Aorta (tissue), 5 donors: ENCODE results near the gene GET4. TPM values are rescaled to one million over a fixed set of nuclear protein-coding genes. Genes with fewer than 3 reads are reported as not detected.
A peak's percentile ranks its signal among the peaks of the same experiment; 100 is the strongest.
"Not testable (repeated sequence)": the region's sequence is repeated elsewhere in the genome, so short reads cannot be mapped to it uniquely, and the experiment has no call there.

Experiments used
- ATAC-seq: fragments of 200-7000 bp; cut with Tn5 transposase; one replicate; pipeline ENCODE4 v1.9.1; 2022; ENCODE audit warnings: moderate library complexity; ENCODE audit not compliant: low FRiP score
- DNase-seq, 2 donors: peaks; one replicate each; pipeline ENCODE4 v3.0.0-alpha.2; 2020
- H3K27ac ChIP-seq, 2 donors: one replicate each; pipeline ENCODE4 v1.5.1; 2013; ENCODE audit warnings: low read length in 2 of 2, mild to moderate bottlenecking in 2 of 2, moderate library complexity in 2 of 2, control low read depth in 1 of 2, inconsistent platforms in 1 of 2, low read depth in 1 of 2
- H3K27me3 ChIP-seq, 2 donors: one replicate each; pipeline ENCODE4 v1.6.1; 2013; ENCODE audit warnings: control low read depth in 1 of 2, low read length in 1 of 2, mild to moderate bottlenecking in 1 of 2, moderate library complexity in 1 of 2; ENCODE audit not compliant: insufficient read depth in 2 of 2, control insufficient read depth in 1 of 2
- H3K36me3 ChIP-seq, 2 donors: one replicate each; pipeline ENCODE4 v1.6.1; 2013; ENCODE audit warnings: control low read depth in 1 of 2, low read length in 1 of 2, mild to moderate bottlenecking in 1 of 2; ENCODE audit not compliant: insufficient read depth in 2 of 2, control insufficient read depth in 1 of 2
- H3K4me1 ChIP-seq, 2 donors: one replicate each; pipeline ENCODE4 v1.6.1; 2013; ENCODE audit warnings: low read length in 2 of 2, control low read depth in 1 of 2, mild to moderate bottlenecking in 1 of 2, moderate library complexity in 1 of 2; ENCODE audit not compliant: insufficient read depth in 2 of 2, control insufficient read depth in 1 of 2
- H3K4me3 ChIP-seq, 2 donors: one replicate each; pipeline ENCODE4 v1.5.1; 2013; ENCODE audit warnings: low read length in 2 of 2, control low read depth in 1 of 2, mild to moderate bottlenecking in 1 of 2
- H3K9me3 ChIP-seq: one replicate; pipeline ENCODE4 v1.6.1; 2013; ENCODE audit warnings: mild to moderate bottlenecking, low read length; ENCODE audit not compliant: control insufficient read depth
- WGBS, 2 donors: extraction: QIAGEN DNeasy Blood & Tissue Kit; methylation state at CpG; one replicate each; pipeline ENCODE4 v1.1.7; 2013; 5-methylcytosine and 5-hydroxymethylcytosine counted together
- intact Hi-C, 2 donors: fragments of 100-400 bp; cut with DNase I; formaldehyde crosslinking; loops; one replicate each; pipeline versions ENCODE4 v1.14.2 to v1.15.0; 2022
- polyA plus RNA-seq, 2 donors: library from polyadenylated mRNA; stranded (reverse); fragments of 200-250 nt; gene quantifications; one replicate each; pipeline ENCODE4 v1.2.3, GENCODE V29; 2013
- total RNA-seq, 2 donors: library from RNA; stranded (reverse); fragmentation: NEBNext Ultra II Directional; extraction: Animal tissue kit (Norgen Biotek cat#: 25700); gene quantifications; one replicate each; pipeline ENCODE4 v1.2.1, GENCODE V29; 2021
- donor health status: healthy with polysubstance abuse.
- donor health status: Bipolar disorder and iron deficiency.
- donor health status: DM: no; HTN: no; CAD: no.
- donor health status: DM: no; HTN: no; CAD: no.
- donor health status: DM: yes; HTN: yes; CAD: no.

The GET4 gene
- total and polyA plus RNA-seq, 4 donors = 16.5 to 58.3 (median 21.3) TPM

- no peak for DNase-seq
- Histone ChIP-seq H3K4me1 (no peaks in the 10 kb centered on the region), H3K27ac (peak overlapping the region in 1 of 2 donors; percentile 70), H3K36me3 (peaks cover 0 to 7% of the 10 kb centered on the region in 2 donors), H3K4me3 (no peak overlapping the region), H3K9me3 (no peaks in the 10 kb centered on the region), H3K27me3 (no peaks in the 10 kb centered on the region)
- peak; percentile 62 for ATAC-seq
- intact Hi-C loops = no loop called here
- WGBS, 2 donors = 23 to 27% methylated on average over 8 of the region's 8 CpGs
These were observed 33.8 kb upstream of the GET4 start for GRCh38 chr7:842431-843031.

GRCh38 chr7:843230-843629, 33.1 kb upstream of the GET4 start:
- no peaks in the 10 kb centered on the region for H3K9me3 ChIP-seq
- DNase-seq = no peak
- WGBS, 2 donors = 90 to 93% methylated on average over 17 of the region's 17 CpGs

DNA sequence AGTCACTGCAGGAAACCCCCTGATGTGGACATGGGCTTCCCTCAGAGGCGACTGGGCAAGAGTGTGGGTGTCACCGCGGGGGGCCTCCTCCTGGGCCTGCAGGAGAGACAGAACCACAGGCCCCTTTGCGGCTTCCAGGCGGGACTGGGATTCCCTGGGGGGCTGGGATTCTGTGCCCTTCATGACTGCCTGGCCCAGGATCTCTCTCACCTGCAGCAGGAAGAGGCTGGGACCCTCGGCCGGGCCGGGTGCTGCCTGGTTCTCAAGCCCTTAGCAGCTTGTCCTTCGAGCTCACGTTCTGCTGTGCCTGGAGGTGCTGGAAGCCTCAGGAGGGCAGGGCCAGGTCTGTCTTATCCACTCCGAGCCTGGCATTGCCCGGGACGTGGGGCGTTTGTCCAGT, 32.3 kb upstream of the GET4 start:
- intact Hi-C loops = no loop called here
- Histone ChIP-seq H3K27me3 (no peaks in the 10 kb centered on the region), H3K27ac (no peak overlapping the region), H3K36me3 (peaks cover 0 to 7% of the 10 kb centered on the region in 2 donors), H3K9me3 (no peaks in the 10 kb centered on the region), H3K4me1 (no peaks in the 10 kb centered on the region), H3K4me3 (no peak overlapping the region)
- ATAC-seq (peak; percentile 12), DNase-seq (no peak)
- WGBS, 2 donors = 80 to 84% methylated on average over 14 of the region's 14 CpGs

More at GRCh38 chr7:843230-843629, 33.1 kb upstream of the GET4 start:
- peaks cover 0 to 7% of the 10 kb centered on the region in 2 donors for H3K36me3 ChIP-seq
- intact Hi-C loops = no loop called here
- H3K27me3 ChIP-seq = no peaks in the 10 kb centered on the region
- H3K4me3 ChIP-seq = no peak overlapping the region
- peak overlapping the region in 1 of 2 donors; percentile 30 for H3K27ac ChIP-seq
- ATAC-seq = no peak
- no peaks in the 10 kb centered on the region for H3K4me1 ChIP-seq

- no peak for ATAC-seq
- 92 to 95% methylated on average over 15 of the region's 15 CpGs for WGBS, 2 donors
- no peak for DNase-seq
- H3K36me3 ChIP-seq = peaks cover 0 to 10% of the 10 kb centered on the region in 2 donors
- H3K27me3 ChIP-seq = no peaks in the 10 kb centered on the region
- H3K4me3 ChIP-seq = no peak overlapping the region
- H3K27ac ChIP-seq = no peak overlapping the region
- H3K9me3 ChIP-seq = no peaks in the 10 kb centered on the region
- no peaks in the 10 kb centered on the region for H3K4me1 ChIP-seq
- intact Hi-C loops = no loop called here
These were observed 31.8 kb upstream of the GET4 start for GRCh38 chr7:844514-844913.

DNA sequence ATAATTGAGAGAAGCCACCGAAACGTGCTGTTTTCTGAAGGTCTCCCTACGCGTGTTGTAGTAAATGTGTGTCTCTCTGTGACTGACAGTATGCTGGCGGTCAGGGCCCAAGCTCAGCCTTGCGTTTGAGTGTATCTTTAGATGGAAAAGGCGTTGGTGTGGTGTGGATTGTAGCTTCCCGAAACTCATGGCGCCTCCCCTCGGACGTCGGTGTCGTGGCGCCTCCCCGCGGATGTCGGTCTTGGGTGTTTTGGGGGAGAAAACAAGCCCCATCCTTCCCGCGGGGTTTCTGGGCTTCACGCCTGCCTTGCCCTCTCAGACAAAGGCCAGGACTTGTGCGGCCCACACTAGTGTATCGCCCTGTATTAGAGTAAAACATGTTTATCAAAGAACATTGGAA, 31.3 kb upstream of the GET4 start:
- ATAC-seq (no peak), DNase-seq (no peak)
- H3K4me1 ChIP-seq = no peaks in the 10 kb centered on the region
- H3K9me3 ChIP-seq = no peaks in the 10 kb centered on the region
- H3K4me3 ChIP-seq = no peak overlapping the region
- H3K27me3 ChIP-seq = no peaks in the 10 kb centered on the region
- H3K27ac ChIP-seq = no peak overlapping the region
- intact Hi-C loops = no loop called here
- whole genome bisulfite sequencing, 2 donors = 88 to 92% methylated on average over 22 of the region's 22 CpGs
- H3K36me3 ChIP-seq = peaks cover 0 to 12% of the 10 kb centered on the region in 2 donors

DNA sequence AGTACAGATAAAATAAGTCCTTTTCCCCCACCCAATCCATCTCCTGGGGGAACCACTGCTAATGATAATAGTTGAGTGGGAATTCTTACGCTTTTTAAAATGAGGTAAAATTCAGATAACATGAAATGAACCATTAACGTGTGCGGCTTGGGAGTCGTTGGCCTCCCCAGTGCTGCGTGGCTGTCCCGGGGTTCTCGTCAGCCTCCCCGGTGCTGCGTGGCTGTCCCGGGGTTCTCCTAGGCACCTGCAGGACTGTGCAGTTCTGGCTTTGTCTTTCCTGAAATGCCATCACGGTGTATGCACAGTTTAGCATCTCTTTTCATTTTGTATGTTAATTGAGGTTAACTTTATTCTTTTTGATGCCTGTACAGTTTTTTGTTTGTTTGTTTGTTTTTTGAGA, 30.6 kb upstream of the GET4 start:
- Histone ChIP-seq H3K4me3 (no peak overlapping the region), H3K9me3 (no peaks in the 10 kb centered on the region), H3K4me1 (no peaks in the 10 kb centered on the region), H3K27ac (no peak overlapping the region), H3K27me3 (no peaks in the 10 kb centered on the region), H3K36me3 (peaks cover 0 to 10% of the 10 kb centered on the region in 2 donors)
- WGBS, 2 donors = 89 to 91% methylated on average over 11 of the region's 11 CpGs
- intact Hi-C loops = no loop called here
- DNase-seq (no peak), ATAC-seq (no peak)

DNA sequence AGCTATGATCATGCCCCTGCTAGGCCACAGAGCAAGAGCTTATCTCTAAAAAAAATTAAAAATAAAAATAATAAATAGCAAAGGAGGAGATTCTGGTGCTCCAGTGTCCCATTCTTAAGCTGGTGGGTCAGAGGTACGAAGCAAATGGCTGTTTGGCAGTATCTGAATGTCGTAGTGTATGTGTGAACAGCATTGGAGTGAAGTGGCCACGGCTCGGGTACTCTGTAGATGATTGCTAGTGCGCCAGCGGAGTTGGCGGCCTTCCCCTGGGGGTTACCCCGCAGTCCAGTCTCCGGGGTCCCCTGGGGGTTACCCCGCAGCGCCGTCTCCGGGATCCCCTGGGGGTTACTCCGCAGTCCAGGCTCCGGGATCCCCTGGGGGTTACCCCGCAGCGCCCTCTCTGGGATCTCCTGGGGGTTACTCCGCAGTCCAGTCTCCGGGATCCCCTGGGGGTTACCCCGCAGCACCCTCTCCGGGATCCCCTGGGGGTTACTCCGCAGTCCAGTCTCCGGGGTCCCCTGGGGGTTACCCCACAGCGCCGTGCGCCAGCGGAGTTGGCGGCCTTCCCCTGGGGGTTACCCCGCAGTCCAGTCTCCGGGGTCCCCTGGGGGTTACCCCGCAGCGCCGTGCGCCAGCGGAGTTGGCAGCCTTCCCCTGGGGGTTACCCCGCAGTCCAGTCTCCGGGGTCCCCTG, 29.2 kb upstream of the GET4 start:
- H3K4me3 ChIP-seq, DNase-seq, H3K9me3 ChIP-seq, ATAC-seq, H3K27me3 ChIP-seq, H3K4me1 ChIP-seq, H3K27ac ChIP-seq, intact Hi-C loops: not testable (repeated sequence)
- H3K36me3 ChIP-seq = peaks cover 0 to 12% of the 10 kb centered on the region in 2 donors
- 94 to 98% methylated on average over 26 to 33 of the region's 37 CpGs for WGBS, 2 donors

DNA sequence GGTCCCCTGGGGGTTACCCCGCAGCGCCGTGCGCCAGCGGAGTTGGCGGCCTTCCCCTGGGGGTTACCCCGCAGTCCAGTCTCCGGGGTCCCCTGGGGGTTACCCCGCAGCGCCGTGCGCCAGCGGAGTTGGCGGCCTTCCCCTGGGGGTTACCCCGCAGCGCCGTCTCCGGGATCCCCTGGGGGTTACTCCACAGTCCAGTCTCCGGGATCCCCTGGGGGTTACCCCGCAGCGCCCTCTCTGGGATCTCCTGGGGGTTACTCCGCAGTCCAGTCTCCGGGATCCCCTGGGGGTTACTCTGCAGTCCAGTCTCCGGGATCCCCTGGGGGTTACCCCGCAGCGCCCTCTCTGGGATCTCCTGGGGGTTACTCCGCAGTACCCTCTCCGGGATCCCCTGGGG, 28.6 kb upstream of the GET4 start:
- peaks cover 0 to 12% of the 10 kb centered on the region in 2 donors for H3K36me3 ChIP-seq
- H3K9me3 ChIP-seq, H3K4me3 ChIP-seq, H3K27ac ChIP-seq, DNase-seq, intact Hi-C loops, H3K4me1 ChIP-seq, ATAC-seq, H3K27me3 ChIP-seq: not testable (repeated sequence)
- WGBS, 2 donors = 94 to 98% methylated on average over 17 to 21 of the region's 28 CpGs

- H3K4me3 ChIP-seq = no peak overlapping the region
- ATAC-seq = no peak
- H3K27me3 ChIP-seq = no peaks in the 10 kb centered on the region
- WGBS, 2 donors = 89 to 92% methylated on average over 14 of the region's 14 CpGs
- no peaks in the 10 kb centered on the region for H3K4me1 ChIP-seq
- no peak for DNase-seq
- H3K27ac ChIP-seq = no peak overlapping the region
- peaks cover 0 to 17% of the 10 kb centered on the region in 2 donors for H3K36me3 ChIP-seq
- intact Hi-C loops = no loop called here
- no peaks in the 10 kb centered on the region for H3K9me3 ChIP-seq
These were observed 27.2 kb upstream of the GET4 start for GRCh38 chr7:849145-849544.
